Adrenal gland (tissue), 12 donors: ENCODE results near the gene RBM19. TPM values are rescaled to one million over a fixed set of nuclear protein-coding genes. Genes with fewer than 3 reads are reported as not detected.

Experiments
- DNase-seq, 7 donors: peaks; one replicate each; pipeline ENCODE4 v3.0.0-alpha.2; 2019 to 2020
- H3K27ac ChIP-seq, 5 donors: fragments of 200-600 bp; sonication (generic) in 4 of 5; 1 replicate in 3 of 5; 2 replicates in 2 of 5; pipeline versions ENCODE4 v1.5.1 to v1.8.0; 2016 to 2020; ENCODE audit warnings: mild to moderate bottlenecking in 1 of 5
- H3K27me3 ChIP-seq: fragments of 200-600 bp; 2 replicates; pipeline ENCODE4 v1.8.0; 2021
- H3K36me3 ChIP-seq, 2 donors: fragments of 200-600 bp; replicated peaks in 1 of 2; 1 replicate in 1 of 2; 2 replicates in 1 of 2; pipeline versions ENCODE4 v1.5.1 to v1.8.0; 2018 to 2022
- H3K4me1 ChIP-seq, 2 donors: fragments of 200-600 bp; replicated peaks in 1 of 2; 1 replicate in 1 of 2; 2 replicates in 1 of 2; pipeline versions ENCODE4 v1.5.1 to v1.8.0; 2018 to 2021
- H3K4me3 ChIP-seq, 4 donors: fragments of 200-600 bp; sonication (generic) in 3 of 4; one replicate each; pipeline ENCODE4 v1.5.1; 2016 to 2018
- H3K9me3 ChIP-seq, 3 donors: fragments of 200-600 bp; sonication (generic) in 1 of 3; replicated peaks in 1 of 3; 1 replicate in 2 of 3; 2 replicates in 1 of 3; pipeline versions ENCODE4 v1.5.1 to v1.8.0; 2016 to 2021
- POLR2A ChIP-seq, 2 donors: fragments of 450-650 bp; IDR thresholded peaks; one replicate each; pipeline ENCODE4 v1.6.1; 2017; ENCODE audit warnings: antibody characterized with exemption in 2 of 2, mild to moderate bottlenecking in 2 of 2, moderate library complexity in 1 of 2
- WGBS, 4 donors: extraction: QIAGEN DNeasy Blood & Tissue Kit in 2 of 4; methylation state at CpG; one replicate each; pipeline versions ENCODE4 v1.1.5 to v1.1.7; 2013 to 2017; 5-methylcytosine and 5-hydroxymethylcytosine counted together
- intact Hi-C, 2 donors: fragments of 100-400 bp; cut with DNase I; formaldehyde crosslinking; loops; one replicate each; pipeline versions ENCODE4 v1.14.1 to v1.15.0; 2022 to 2023
- polyA plus RNA-seq, 3 donors: library from polyadenylated mRNA; stranded (reverse); fragments of 200-250 nt in 2 of 3; fragments of 350-450 nt in 1 of 3; fragmentation: Illumina TruSeq in 1 of 3; extraction: RNeasy Lipid Tissue Mini Kit (QIAGEN cat#74804) in 1 of 3; gene quantifications; one replicate each; pipeline ENCODE4 v1.2.3, GENCODE V29; 2013 to 2014
- total RNA-seq, 9 donors: library from RNA; depleted of rRNA in 4 of 9; stranded (reverse); fragments of >200 nt in 4 of 9; fragments of 120-200 nt in 1 of 9; fragmentation: NEBNext Ultra II Directional in 1 of 9; extraction: Animal tissue kit (Norgen Biotek cat#: 25700) in 1 of 9; gene quantifications; one replicate each; pipeline versions ENCODE4 v1.1.0 to v1.2.4, GENCODE V29; 2013 to 2023
- TF ChIP-seq, protein P1 (sequence below), 6 experiments: fragments of 450-650 bp in 4 of 6; fragments of 200-600 bp in 2 of 6; sonication (generic) in 1 of 6; IDR thresholded peaks; 1 replicate in 5 of 6; 2 replicates in 1 of 6; pipeline versions ENCODE4 v1.5.1 to v1.8.0; 2016 to 2021; ENCODE audit warnings: antibody characterized with exemption in 6 of 6, mild to moderate bottlenecking in 2 of 6, moderate library complexity in 1 of 6
- donor health status: healthy with polysubstance abuse.
- donor health status: Bipolar disorder and iron deficiency.
- donor health status: DM: yes; HTN: yes; CAD: no.
- donor health status: DM: no; HTN: no; CAD: no.
- donor health status: DM: no; HTN: no; CAD: no.
- donor health status: DM: yes; HTN: yes; CAD: no.

Gene RBM19
- total and polyA plus RNA-seq, 12 donors, result 19.6 to 71.4 (median 33.1) TPM

DNA sequence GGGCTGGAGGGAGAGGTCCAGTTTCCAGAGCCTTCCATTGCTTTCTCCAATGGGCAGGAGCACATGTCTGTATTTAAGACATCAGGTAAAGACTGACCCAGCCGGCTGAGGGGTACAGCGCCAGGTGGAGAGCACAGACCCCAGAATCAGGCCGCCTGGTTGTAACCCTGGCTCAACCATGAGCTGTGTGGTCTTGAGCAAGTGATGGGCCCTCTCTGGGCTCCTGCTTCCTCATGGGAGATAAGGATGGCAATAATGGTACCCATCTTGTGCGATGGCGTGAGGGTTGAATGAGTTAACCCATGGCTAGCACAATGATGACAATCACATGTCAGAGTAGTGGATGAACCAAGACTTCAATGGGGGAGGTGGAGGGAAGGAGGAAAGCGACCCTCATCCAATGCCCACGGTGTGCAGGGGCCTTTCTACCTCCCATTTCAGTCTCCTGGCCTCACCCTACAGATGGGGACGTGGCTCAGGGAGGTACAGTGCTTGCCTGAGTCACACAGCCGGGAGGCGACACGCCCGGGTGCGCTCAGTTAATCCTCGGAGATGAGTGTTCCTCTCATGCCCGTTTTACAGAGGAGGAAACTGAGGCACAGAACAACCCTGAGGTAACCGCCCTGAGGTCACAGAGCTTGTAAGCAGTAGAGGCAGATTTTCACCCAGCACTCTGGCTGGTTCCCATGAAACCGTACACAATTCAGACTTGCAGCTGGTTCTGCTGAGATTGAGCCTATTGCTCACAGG lies 163.9 kb downstream of the RBM19 start:
- Histone ChIP-seq H3K36me3 (no peaks in the 10 kb centered on the region), H3K4me1 (no peaks in the 10 kb centered on the region), H3K9me3 (no peaks in the 10 kb centered on the region), H3K27ac (no peak overlapping the region), H3K27me3 (no peaks in the 10 kb centered on the region), H3K4me3 (no peak overlapping the region)
- TF ChIP-seq, protein P1, sequence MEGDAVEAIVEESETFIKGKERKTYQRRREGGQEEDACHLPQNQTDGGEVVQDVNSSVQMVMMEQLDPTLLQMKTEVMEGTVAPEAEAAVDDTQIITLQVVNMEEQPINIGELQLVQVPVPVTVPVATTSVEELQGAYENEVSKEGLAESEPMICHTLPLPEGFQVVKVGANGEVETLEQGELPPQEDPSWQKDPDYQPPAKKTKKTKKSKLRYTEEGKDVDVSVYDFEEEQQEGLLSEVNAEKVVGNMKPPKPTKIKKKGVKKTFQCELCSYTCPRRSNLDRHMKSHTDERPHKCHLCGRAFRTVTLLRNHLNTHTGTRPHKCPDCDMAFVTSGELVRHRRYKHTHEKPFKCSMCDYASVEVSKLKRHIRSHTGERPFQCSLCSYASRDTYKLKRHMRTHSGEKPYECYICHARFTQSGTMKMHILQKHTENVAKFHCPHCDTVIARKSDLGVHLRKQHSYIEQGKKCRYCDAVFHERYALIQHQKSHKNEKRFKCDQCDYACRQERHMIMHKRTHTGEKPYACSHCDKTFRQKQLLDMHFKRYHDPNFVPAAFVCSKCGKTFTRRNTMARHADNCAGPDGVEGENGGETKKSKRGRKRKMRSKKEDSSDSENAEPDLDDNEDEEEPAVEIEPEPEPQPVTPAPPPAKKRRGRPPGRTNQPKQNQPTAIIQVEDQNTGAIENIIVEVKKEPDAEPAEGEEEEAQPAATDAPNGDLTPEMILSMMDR (IDR thresholded peaks at IDR 0.05), result no peak
- no peak for TF ChIP-seq POLR2A (IDR thresholded peaks at IDR 0.05)
- intact Hi-C loops, result no loop called here
- DNase-seq, result no peak
- 86 to 90% (median 88%) methylated on average over 14 to 17 of the region's 17 CpGs for whole genome bisulfite sequencing, 4 donors

DNA sequence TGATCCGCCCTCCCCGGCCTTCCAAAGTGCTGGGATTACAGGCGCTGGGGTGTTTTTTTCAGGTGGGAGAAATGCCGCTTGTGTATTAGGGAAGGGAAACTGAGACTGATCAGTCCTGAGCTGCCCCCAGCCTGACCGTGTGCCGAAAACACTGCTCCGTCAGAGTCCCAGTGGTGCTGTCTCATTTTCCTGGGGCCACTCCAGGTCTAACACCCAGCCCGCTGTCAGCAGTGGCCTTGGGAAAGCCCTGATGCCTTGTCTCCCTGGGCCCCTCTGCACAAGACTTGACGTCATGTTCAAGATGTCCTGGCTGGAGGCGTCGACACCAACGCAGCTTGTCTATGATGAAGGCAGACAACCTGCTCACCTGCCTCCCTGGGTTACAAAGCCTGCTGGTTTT lies 165.9 kb downstream of the RBM19 start:
- Histone ChIP-seq H3K9me3 (no peaks in the 10 kb centered on the region), H3K27me3 (no peaks in the 10 kb centered on the region), H3K27ac (no peak overlapping the region), H3K4me1 (no peaks in the 10 kb centered on the region), H3K36me3 (no peaks in the 10 kb centered on the region), H3K4me3 (no peak overlapping the region)
- 82 to 90% (median 88%) methylated on average over 10 to 12 of the region's 12 CpGs for WGBS, 4 donors
- DNase-seq, result no peak
- intact Hi-C loops, result no loop called here
- TF ChIP-seq, protein P1 (IDR thresholded peaks at IDR 0.05), result no peak
- no peak for TF ChIP-seq POLR2A (IDR thresholded peaks at IDR 0.05)

DNA sequence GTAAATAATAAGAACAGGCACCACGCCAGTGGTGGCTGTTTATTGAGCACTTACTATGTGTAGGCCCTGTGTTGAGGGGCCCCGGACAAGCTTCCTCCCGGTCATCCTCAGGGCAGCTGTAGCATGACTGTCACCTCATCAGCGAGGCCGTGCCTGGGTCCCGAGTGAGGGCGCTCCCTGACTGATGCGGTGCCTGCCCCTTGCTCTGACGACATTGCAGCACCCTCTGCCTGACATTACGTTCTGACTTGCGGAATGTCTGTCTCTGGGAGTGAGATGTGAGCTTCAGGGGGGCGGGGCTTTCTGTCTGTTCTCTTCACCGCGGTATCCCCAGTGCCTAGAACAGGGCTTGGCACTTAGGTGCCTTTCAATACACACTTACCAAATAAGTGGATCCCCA lies 167.6 kb downstream of the RBM19 start:
- no peak overlapping the region for H3K27ac ChIP-seq

DNA sequence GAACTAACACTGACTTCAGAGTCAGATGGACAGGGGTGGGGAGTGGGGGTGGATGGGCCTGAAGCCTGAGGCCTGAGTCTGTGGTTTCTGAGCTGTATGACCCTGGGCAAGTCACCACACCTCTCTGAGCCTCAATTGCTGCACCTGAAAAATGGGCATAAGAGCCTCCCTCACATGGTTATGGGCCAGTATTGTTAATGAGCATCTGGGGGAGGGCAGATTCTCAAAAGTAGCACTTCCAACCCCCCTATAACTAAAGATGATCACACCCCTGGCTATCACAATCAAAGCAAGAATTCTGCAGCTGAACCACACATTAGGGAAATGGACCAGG lies 168.6 kb downstream of the RBM19 start:
- Histone ChIP-seq H3K4me3 (no peak overlapping the region), H3K36me3 (no peaks in the 10 kb centered on the region), H3K9me3 (no peaks in the 10 kb centered on the region), H3K4me1 (no peaks in the 10 kb centered on the region), H3K27ac (no peak overlapping the region), H3K27me3 (no peaks in the 10 kb centered on the region)
- no peak for DNase-seq
- intact Hi-C loops, result no loop called here
- TF ChIP-seq POLR2A (IDR thresholded peaks at IDR 0.05), result no peak
- TF ChIP-seq, protein P1 (IDR thresholded peaks at IDR 0.05), result no peak

More for the DNA sequence above, 167.6 kb downstream of the RBM19 start:
- no peaks in the 10 kb centered on the region for H3K4me1 ChIP-seq
- H3K4me3 ChIP-seq, result no peak overlapping the region
- intact Hi-C loops, result no loop called here
- WGBS, 4 donors, result 67 to 82% (median 78%) methylated on average over 6 to 14 of the region's 14 CpGs
- no peak for DNase-seq
- no peaks in the 10 kb centered on the region for H3K27me3 ChIP-seq
- no peaks in the 10 kb centered on the region for H3K9me3 ChIP-seq
- no peaks in the 10 kb centered on the region for H3K36me3 ChIP-seq
- no peak for TF ChIP-seq POLR2A (IDR thresholded peaks at IDR 0.05)
- TF ChIP-seq, protein P1 (IDR thresholded peaks at IDR 0.05), result no peak
